Esophagus squamous epithelium (tissue), 4 donors: ENCODE data around the gene DCC.

Experiments
- CTCF ChIP-seq, 6 experiments: fragments of 450-650 bp in 4 of 6; fragments of 200-600 bp in 2 of 6; sonication (generic) in 2 of 6; IDR thresholded peaks; one replicate each; pipeline ENCODE4 v1.5.1; 2016 to 2019; ENCODE audit warnings: antibody characterized with exemption in 6 of 6, mild to moderate bottlenecking in 4 of 6, moderate library complexity in 4 of 6
- POLR2A ChIP-seq, 4 donors: fragments of 450-650 bp; IDR thresholded peaks; one replicate each; pipeline ENCODE4 v1.6.1; 2017; ENCODE audit warnings: antibody characterized with exemption in 4 of 4, mild to moderate bottlenecking in 4 of 4, moderate library complexity in 3 of 4

GRCh38 chr18:52340406-52341102 lies 557 bp downstream of the DCC start:
- TF ChIP-seq CTCF (IDR thresholded peaks at IDR 0.05) (no peak), POLR2A (IDR thresholded peaks at IDR 0.05) (no peak)
